C4-2B (cell line): ENCODE results near the gene TSPAN18.

Experiments used
- H3K27ac ChIP-seq: fragments of 450-650 bp; 2 replicates; pipeline ENCODE4 v1.5.1; 2017
- ZFX ChIP-seq: fragments of 450-650 bp; IDR thresholded peaks from 2 replicates; pipeline ENCODE4 v1.6.1; 2017
- TF ChIP-seq, protein P1 (sequence below): fragments of 450-650 bp; conservative IDR thresholded peaks from 2 replicates; pipeline ENCODE4 v1.5.1; 2017; ENCODE audit warnings: mild to moderate bottlenecking

TSPAN18 gene

GRCh38 chr11:44770401-44770800 is 43.6 kb downstream of the TSPAN18 start:
- H3K27ac ChIP-seq = no peak overlapping the region
- TF ChIP-seq ZFX = no peak
- TF ChIP-seq, protein P1, sequence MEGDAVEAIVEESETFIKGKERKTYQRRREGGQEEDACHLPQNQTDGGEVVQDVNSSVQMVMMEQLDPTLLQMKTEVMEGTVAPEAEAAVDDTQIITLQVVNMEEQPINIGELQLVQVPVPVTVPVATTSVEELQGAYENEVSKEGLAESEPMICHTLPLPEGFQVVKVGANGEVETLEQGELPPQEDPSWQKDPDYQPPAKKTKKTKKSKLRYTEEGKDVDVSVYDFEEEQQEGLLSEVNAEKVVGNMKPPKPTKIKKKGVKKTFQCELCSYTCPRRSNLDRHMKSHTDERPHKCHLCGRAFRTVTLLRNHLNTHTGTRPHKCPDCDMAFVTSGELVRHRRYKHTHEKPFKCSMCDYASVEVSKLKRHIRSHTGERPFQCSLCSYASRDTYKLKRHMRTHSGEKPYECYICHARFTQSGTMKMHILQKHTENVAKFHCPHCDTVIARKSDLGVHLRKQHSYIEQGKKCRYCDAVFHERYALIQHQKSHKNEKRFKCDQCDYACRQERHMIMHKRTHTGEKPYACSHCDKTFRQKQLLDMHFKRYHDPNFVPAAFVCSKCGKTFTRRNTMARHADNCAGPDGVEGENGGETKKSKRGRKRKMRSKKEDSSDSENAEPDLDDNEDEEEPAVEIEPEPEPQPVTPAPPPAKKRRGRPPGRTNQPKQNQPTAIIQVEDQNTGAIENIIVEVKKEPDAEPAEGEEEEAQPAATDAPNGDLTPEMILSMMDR = no peak

DNA sequence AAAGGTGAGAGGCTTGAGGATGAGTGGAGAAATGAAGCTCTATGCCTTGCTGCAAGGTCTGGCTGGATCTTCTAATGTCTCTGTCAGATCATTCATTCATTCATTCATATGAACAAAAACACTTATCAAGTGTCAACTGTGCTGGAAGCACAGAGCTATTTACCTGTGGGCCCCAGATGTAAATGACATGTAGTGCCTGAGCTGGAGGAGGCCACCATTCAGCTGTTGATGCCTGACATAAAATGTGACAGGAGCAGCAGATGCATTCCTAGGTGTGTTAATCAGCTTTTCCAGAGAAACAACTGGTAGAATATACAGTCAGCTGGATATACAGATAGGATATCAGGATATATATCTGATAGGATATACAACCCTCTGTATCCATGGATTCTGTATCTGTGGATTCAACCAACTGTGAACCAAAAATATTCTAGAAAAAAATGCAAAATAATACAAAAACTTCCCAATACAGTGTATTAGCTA is 44.5 kb downstream of the TSPAN18 start:
- TF ChIP-seq, protein P1 = no peak
- TF ChIP-seq ZFX = no peak
- no peak overlapping the region for H3K27ac ChIP-seq

DNA sequence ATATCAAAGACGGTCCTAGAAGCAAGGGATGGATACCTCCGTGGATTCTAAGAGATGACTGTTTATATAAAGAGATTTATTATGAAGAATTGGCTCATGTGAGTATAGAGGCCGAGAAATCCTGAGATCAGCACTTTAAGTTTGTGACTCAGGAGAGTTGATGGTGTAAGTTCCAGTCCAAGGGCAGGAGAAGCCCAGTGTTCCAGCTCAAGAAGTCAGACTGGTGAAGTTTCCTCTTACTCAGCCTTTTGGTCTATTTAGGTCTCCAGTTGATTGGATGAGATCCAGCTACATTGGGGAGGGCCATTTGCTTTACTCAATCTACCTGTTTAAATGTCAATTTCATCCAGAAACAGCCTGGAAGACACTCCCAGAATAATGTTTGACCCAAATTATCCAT is 45.1 kb downstream of the TSPAN18 start:
- no peak overlapping the region for H3K27ac ChIP-seq
- TF ChIP-seq ZFX = no peak
- TF ChIP-seq, protein P1 = no peak

- H3K27ac ChIP-seq = no peak overlapping the region
- TF ChIP-seq, protein P1 = no peak
- TF ChIP-seq ZFX = no peak
These were observed 46.7 kb downstream of the TSPAN18 start for GRCh38 chr11:44773351-44773965.

- H3K27ac ChIP-seq = no peak overlapping the region
- TF ChIP-seq, protein P1 = no peak
- TF ChIP-seq ZFX = no peak
These were observed 47.3 kb downstream of the TSPAN18 start for GRCh38 chr11:44774108-44774507.

GRCh38 chr11:44774731-44775130 is 48.0 kb downstream of the TSPAN18 start:
- no peak overlapping the region for H3K27ac ChIP-seq
- TF ChIP-seq, protein P1 = no peak
- TF ChIP-seq ZFX = no peak

DNA sequence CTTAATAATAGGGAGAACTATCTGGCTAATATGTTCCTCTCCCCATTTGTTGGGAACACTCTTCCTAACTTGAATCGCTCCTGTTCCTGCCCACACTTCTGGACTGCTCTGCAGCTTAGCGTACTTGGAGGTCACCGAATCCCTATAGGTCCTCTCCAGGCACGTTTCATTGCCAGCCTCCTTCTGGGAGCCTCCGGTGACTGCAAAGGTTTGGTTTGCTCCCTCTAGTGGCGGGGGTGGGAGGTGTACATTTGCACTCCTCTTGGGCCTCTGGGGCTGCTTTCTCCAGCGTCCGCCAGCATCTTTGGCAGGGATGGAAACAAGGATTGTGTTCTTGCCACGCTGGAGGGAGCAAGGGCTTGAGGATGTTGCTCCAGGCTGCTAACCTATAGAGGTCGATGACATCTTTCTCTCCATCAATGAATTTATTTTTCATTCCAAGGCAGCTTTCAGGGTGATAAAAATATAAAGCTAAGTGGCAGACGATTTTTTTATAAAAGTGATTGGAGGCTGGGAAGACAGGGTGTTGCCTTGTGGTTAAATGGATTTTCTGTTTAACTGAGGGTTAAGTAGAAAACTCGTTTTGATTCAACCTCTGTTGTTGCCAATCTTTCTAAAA is 48.7 kb downstream of the TSPAN18 start:
- H3K27ac ChIP-seq = no peak overlapping the region
- TF ChIP-seq ZFX = no peak
- TF ChIP-seq, protein P1 = peak; percentile 93
